SH-SY5Y (cell line): ENCODE data around the gene GUCY1A2.

ENCODE experiments used
- GATA2 ChIP-seq: IDR thresholded peaks from 2 replicates; pipeline ENCODE4 v1.6.1; 2011; ENCODE audit warnings: mild to moderate bottlenecking, low read depth, low read length
- GATA3 ChIP-seq: IDR thresholded peaks from 2 replicates; pipeline ENCODE4 v1.6.1; 2011; ENCODE audit warnings: low read depth, mild to moderate bottlenecking, low read length, moderate library complexity

- no peak for TF ChIP-seq GATA2
- TF ChIP-seq GATA3: no peak
Measured at GRCh38 chr11:107014871-107015270, 3.4 kb downstream of the GUCY1A2 start.
